K562 treated with DMSO at 1 percent for 48 hours (cell line): Measurements from ENCODE around the gene DLX6. TPM values are rescaled to one million over a fixed set of nuclear protein-coding genes. Genes with fewer than 3 reads are reported as not detected.

ENCODE experiments used
- total RNA-seq: library from RNA; unstranded; fragments of 300-600 nt; gene quantifications from 2 replicates; pipeline ENCODE4 v1.2.3, GENCODE V29; 2022; ENCODE audit warnings: low replicate concordance; ENCODE audit errors: extremely low read depth

Gene DLX6
- not detected in 2 replicates for total RNA-seq

GRCh38 chr7:97005183-97006054 lies at the start of gene DLX6:
Gene DLX6 (plus strand): TSS chr7:97005553. CDS start chr7:97005978, 425 bp downstream.

GRCh38 chr7:97024209-97025129 lies 19.1 kb downstream of the DLX6 start, which contains the start of gene DLX5:
Gene DLX5 (minus strand): TSS chr7:97024831. CDS start chr7:97024623, 208 bp downstream.

Other genes with a start within 250 kb of the DLX6 start
- not detected in 2 replicates for gene DLX5, start 19.3 kb downstream of the DLX6 start, total RNA-seq
- gene SDHAF3, start 112.1 kb downstream of the DLX6 start, total RNA-seq: not detected in 2 replicates